Activated CD4-positive, alpha-beta T cell treated with anti-CD3 and anti-CD28 coated beads, Interleukin-2, amount 50 U/mL, for 48 hours (primary cell): ENCODE data around the gene FARS2.
A peak's percentile ranks its signal among the peaks of the same experiment; 100 is the strongest.

Experiments
- DNase-seq, 2 experiments: peaks; one replicate each; pipeline ENCODE4 v3.0.0-alpha.2; 2020

The FARS2 gene

GRCh38 chr6:5260661-5261544, at the start of gene FARS2, which contains the start of gene LYRM4:
Gene FARS2, plus strand, starts transcription at chr6:5261513.
Gene LYRM4, minus strand, starts transcription at chr6:5260950. Its CDS starts 217 bp downstream, at chr6:5260733.
- DNase-seq, result peak; percentile 89 to 90

GRCh38 chr6:5213836-5214235, 47.5 kb upstream of the FARS2 start:
- DNase-seq, result no peak

GRCh38 chr6:5214570-5215052, 46.7 kb upstream of the FARS2 start:
- DNase-seq, result peak; percentile 41 to 54

- no peak for DNase-seq
These were observed 46.2 kb upstream of the FARS2 start for GRCh38 chr6:5215159-5215558.

- DNase-seq, result no peak
These were observed 45.5 kb upstream of the FARS2 start for GRCh38 chr6:5215799-5216198.

- DNase-seq, result no peak
These were observed 44.0 kb upstream of the FARS2 start for GRCh38 chr6:5217356-5217755.

- DNase-seq, result no peak
These were observed 42.2 kb upstream of the FARS2 start for GRCh38 chr6:5219011-5219691.

GRCh38 chr6:5220443-5220842, 40.9 kb upstream of the FARS2 start:
- no peak for DNase-seq

- DNase-seq, result no peak
These were observed 38.0 kb upstream of the FARS2 start for GRCh38 chr6:5223309-5223708.

- DNase-seq, result no peak
These were observed 32.0 kb upstream of the FARS2 start for GRCh38 chr6:5229356-5229755.

- no peak for DNase-seq
These were observed 31.2 kb upstream of the FARS2 start for GRCh38 chr6:5230081-5230480.

GRCh38 chr6:5231289-5231688, 30.0 kb upstream of the FARS2 start:
- no peak for DNase-seq

- DNase-seq, result no peak
These were observed 26.4 kb upstream of the FARS2 start for GRCh38 chr6:5234874-5235273.

GRCh38 chr6:5235830-5236229, 25.5 kb upstream of the FARS2 start:
- no peak for DNase-seq

GRCh38 chr6:5237805-5238204, 23.5 kb upstream of the FARS2 start:
- no peak for DNase-seq

GRCh38 chr6:5238336-5238735, 23.0 kb upstream of the FARS2 start:
- no peak for DNase-seq

GRCh38 chr6:5241252-5241651, 20.1 kb upstream of the FARS2 start:
- DNase-seq, result no peak

- DNase-seq, result no peak
These were observed 18.2 kb upstream of the FARS2 start for GRCh38 chr6:5243069-5243468.

GRCh38 chr6:5246141-5247097, 14.9 kb upstream of the FARS2 start:
- DNase-seq, result no peak

- no peak for DNase-seq
These were observed 14.1 kb upstream of the FARS2 start for GRCh38 chr6:5247201-5247600.

GRCh38 chr6:5248302-5249098, 12.8 kb upstream of the FARS2 start:
- no peak for DNase-seq
